Gastroesophageal sphincter (tissue), 4 donors: ENCODE measurements around the gene ARMH2. TPM values are rescaled to one million over a fixed set of nuclear protein-coding genes. Genes with fewer than 3 reads are reported as not detected.
"Not testable (repeated sequence)": the region's sequence is repeated elsewhere in the genome, so short reads cannot be mapped to it uniquely, and the experiment has no call there.

Source experiments
- ATAC-seq: fragments of 150-250 bp; one replicate; pipeline ENCODE4 v1.9.1; 2016; ENCODE audit warnings: mild to moderate bottlenecking, moderate library complexity
- H3K27ac ChIP-seq, 4 donors: fragments of 200-600 bp; sonication (generic) in 3 of 4; 1 replicate in 3 of 4; 2 replicates in 1 of 4; pipeline ENCODE4 v1.5.1; 2016 to 2019
- H3K27me3 ChIP-seq: fragments of 200-600 bp; sonication (generic); one replicate; pipeline ENCODE4 v1.5.1; 2019
- H3K36me3 ChIP-seq, 2 donors: fragments of 200-600 bp; sonication (generic); one replicate each; pipeline ENCODE4 v1.5.1; 2019; ENCODE audit warnings: control low read depth in 1 of 2
- H3K4me1 ChIP-seq, 3 donors: fragments of 200-600 bp; sonication (generic); 1 replicate in 2 of 3; 2 replicates in 1 of 3; pipeline ENCODE4 v1.5.1; 2016 to 2019; ENCODE audit warnings: control low read depth in 2 of 3
- H3K4me3 ChIP-seq, 2 donors: fragments of 200-600 bp; sonication (generic); one replicate each; pipeline ENCODE4 v1.5.1; 2019; ENCODE audit warnings: mild to moderate bottlenecking in 1 of 2, moderate library complexity in 1 of 2
- H3K9me3 ChIP-seq, 3 donors: fragments of 200-600 bp; sonication (generic); one replicate each; pipeline ENCODE4 v1.5.1; 2017 to 2019; ENCODE audit warnings: control low read depth in 2 of 3
- CTCF ChIP-seq, 4 experiments: fragments of 200-600 bp in 2 of 4; fragments of 450-650 bp in 2 of 4; sonication (generic) in 1 of 4; IDR thresholded peaks; one replicate each; pipeline ENCODE4 v1.5.1; 2017 to 2019; ENCODE audit warnings: antibody characterized with exemption in 4 of 4, mild to moderate bottlenecking in 2 of 4, moderate library complexity in 2 of 4
- EP300 ChIP-seq: sonication (generic); formaldehyde crosslinking; IDR thresholded peaks from one replicate; pipeline ENCODE4 v1.6.1; 2017; ENCODE audit warnings: antibody characterized with exemption, mild to moderate bottlenecking
- POLR2A ChIP-seq, 2 donors: fragments of 450-650 bp; IDR thresholded peaks; one replicate each; pipeline ENCODE4 v1.6.1; 2017; ENCODE audit warnings: antibody characterized with exemption in 2 of 2, mild to moderate bottlenecking in 2 of 2, moderate library complexity in 1 of 2
- POLR2AphosphoS5 ChIP-seq: sonication (generic); formaldehyde crosslinking; IDR thresholded peaks from one replicate; pipeline ENCODE4 v1.6.1; 2017; ENCODE audit warnings: antibody characterized with exemption
- WGBS, 2 donors: methylation state at CpG; one replicate each; pipeline ENCODE4 v1.1.5; 2018; ENCODE audit warnings: low coverage in 1 of 2; 5-methylcytosine and 5-hydroxymethylcytosine counted together
- total RNA-seq, 4 donors: library from RNA; depleted of rRNA; stranded (reverse); fragments of >200 nt; gene quantifications; one replicate each; pipeline ENCODE4 v1.1.0, GENCODE V29; 2016

The ARMH2 gene
- total RNA-seq, 4 donors from 2014 or later, result 0.54 TPM; not detected in 3

- WGBS, 2 donors, result 52 to 59% methylated on average over 9 of the region's 9 CpGs
- TF ChIP-seq POLR2A (IDR thresholded peaks at IDR 0.05) (no peak), CTCF (IDR thresholded peaks at IDR 0.05) (peak in 3 of 4 experiments; percentile 43 to 46 (median 45))
Measured at GRCh38 chr6:24766680-24767462, 31.8 kb downstream of the ARMH2 start.

GRCh38 chr6:24765968-24766367 lies 32.7 kb downstream of the ARMH2 start:
- not testable (repeated sequence) for H3K36me3 ChIP-seq, H3K27me3 ChIP-seq, ATAC-seq, H3K4me3 ChIP-seq, H3K27ac ChIP-seq, H3K9me3 ChIP-seq, H3K4me1 ChIP-seq
- whole genome bisulfite sequencing, 2 donors, result no CpG with 5 or more reads among the region's 26 CpGs

More at GRCh38 chr6:24766680-24767462, 31.8 kb downstream of the ARMH2 start:
- Histone ChIP-seq H3K4me3 (no peak overlapping the region), H3K36me3 (no peaks in the 10 kb centered on the region), H3K27me3 (no peaks in the 10 kb centered on the region), H3K9me3 (no peaks in the 10 kb centered on the region), H3K27ac (no peak overlapping the region), H3K4me1 (no peaks in the 10 kb centered on the region)
- no peak for ATAC-seq

GRCh38 chr6:24764833-24765828 lies 33.6 kb downstream of the ARMH2 start:
- not testable (repeated sequence) for H3K27ac ChIP-seq, H3K4me1 ChIP-seq, H3K27me3 ChIP-seq, H3K4me3 ChIP-seq, H3K9me3 ChIP-seq, H3K36me3 ChIP-seq, ATAC-seq
- 40 to 77% methylated on average over 1 to 5 of the region's 20 CpGs for WGBS, 2 donors

DNA sequence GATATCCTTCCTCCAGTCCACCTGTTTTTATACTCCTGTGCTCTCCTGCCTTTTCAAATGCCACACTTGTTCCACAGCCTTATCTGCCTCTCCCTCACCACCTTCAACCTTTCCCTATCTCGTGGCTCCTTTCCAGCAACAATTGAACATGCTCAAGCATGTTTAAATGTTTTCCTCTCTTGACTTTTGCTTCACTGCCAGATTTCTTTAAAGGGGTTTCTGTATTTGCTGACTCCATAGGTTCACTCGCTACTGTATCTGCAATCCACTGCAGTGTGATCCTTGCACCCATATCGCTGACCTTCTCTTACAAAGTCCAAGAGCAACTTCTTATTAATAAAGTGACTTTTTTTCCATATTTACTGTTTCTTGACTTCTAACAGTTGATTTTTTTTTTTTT lies 35.1 kb downstream of the ARMH2 start:
- ATAC-seq, result no peak
- Histone ChIP-seq H3K27me3 (no peaks in the 10 kb centered on the region), H3K27ac (no peak overlapping the region), H3K4me3 (no peak overlapping the region), H3K4me1 (no peaks in the 10 kb centered on the region), H3K9me3 (no peaks in the 10 kb centered on the region), H3K36me3 (no peaks in the 10 kb centered on the region)
- WGBS, 2 donors, result 79 to 100% methylated on average over 2 to 3 of the region's 3 CpGs
- TF ChIP-seq EP300 (no peak), CTCF (IDR thresholded peaks at IDR 0.05) (no peak)

DNA sequence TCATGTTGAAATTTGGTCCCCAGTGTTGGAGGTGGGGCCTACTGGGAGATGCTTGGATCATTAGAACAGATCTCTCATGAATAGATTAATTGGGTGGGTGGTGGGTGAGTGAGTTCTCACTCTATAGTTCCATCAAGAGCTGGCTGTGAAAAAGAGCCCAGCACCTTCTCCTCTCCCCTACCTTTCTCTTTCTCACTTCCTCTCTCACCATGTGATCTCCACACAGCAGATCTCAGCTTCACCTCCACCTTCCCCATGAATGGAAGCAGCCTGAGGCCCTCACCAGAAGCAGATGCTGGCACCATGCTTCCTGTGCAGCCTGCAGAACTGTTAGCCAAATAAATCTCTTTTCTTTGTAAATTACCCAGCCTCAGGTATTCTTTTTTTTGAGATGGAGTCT lies 36.9 kb downstream of the ARMH2 start:
- no peaks in the 10 kb centered on the region for H3K27me3 ChIP-seq
- TF ChIP-seq POLR2AphosphoS5 (no peak), CTCF (IDR thresholded peaks at IDR 0.05) (no peak), POLR2A (IDR thresholded peaks at IDR 0.05) (no peak), EP300 (no peak)
- H3K9me3 ChIP-seq, result no peaks in the 10 kb centered on the region
- no peaks in the 10 kb centered on the region for H3K36me3 ChIP-seq
- H3K4me3 ChIP-seq, result no peak overlapping the region
- H3K27ac ChIP-seq, result no peak overlapping the region
- ATAC-seq, result no peak
- no peaks in the 10 kb centered on the region for H3K4me1 ChIP-seq
